ENCODE data around the gene KCNE1. TPM values are rescaled to one million over a fixed set of nuclear protein-coding genes. Genes with fewer than 3 reads are reported as not detected.
"Not testable (repeated sequence)": the region's sequence is repeated elsewhere in the genome, so short reads cannot be mapped to it uniquely, and the experiment has no call there.

Gene KCNE1
- total RNA-seq, 3 donors from 2014 or later = 0.32 to 1.4 (median 0.55) TPM

DNA sequence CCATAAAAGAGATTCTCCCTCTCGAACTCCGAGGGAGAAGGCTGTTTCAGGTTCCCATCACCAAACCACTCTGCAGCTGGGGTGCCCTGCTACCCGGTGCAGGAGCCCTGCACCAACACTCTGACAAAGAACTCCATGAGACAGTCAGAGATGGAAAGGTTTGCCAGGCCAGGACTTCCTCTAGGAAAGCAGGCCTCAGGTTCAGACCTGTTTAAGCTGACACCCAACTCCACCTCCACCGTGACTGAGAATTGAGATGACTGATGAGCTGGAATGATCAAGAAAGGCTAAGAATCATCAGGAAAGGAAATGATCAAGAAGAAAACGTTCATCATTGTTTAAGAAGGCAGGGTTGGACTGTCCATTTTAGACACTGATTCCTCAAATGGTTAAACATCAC is 46.2 kb upstream of the KCNE1 start:
- DNase-seq = no peak
- ATAC-seq = no peak
- TF ChIP-seq, protein P1, sequence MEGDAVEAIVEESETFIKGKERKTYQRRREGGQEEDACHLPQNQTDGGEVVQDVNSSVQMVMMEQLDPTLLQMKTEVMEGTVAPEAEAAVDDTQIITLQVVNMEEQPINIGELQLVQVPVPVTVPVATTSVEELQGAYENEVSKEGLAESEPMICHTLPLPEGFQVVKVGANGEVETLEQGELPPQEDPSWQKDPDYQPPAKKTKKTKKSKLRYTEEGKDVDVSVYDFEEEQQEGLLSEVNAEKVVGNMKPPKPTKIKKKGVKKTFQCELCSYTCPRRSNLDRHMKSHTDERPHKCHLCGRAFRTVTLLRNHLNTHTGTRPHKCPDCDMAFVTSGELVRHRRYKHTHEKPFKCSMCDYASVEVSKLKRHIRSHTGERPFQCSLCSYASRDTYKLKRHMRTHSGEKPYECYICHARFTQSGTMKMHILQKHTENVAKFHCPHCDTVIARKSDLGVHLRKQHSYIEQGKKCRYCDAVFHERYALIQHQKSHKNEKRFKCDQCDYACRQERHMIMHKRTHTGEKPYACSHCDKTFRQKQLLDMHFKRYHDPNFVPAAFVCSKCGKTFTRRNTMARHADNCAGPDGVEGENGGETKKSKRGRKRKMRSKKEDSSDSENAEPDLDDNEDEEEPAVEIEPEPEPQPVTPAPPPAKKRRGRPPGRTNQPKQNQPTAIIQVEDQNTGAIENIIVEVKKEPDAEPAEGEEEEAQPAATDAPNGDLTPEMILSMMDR (IDR thresholded peaks at IDR 0.05) = no peak
- intact Hi-C loops (cut with DNase I, micrococcal nuclease) = no loop called here
- H3K4me1 ChIP-seq (ENCODE audit: low read depth) = peaks cover 5% of the 10 kb centered on the region
- no peaks in the 10 kb centered on the region for H3K36me3 ChIP-seq (ENCODE audit: low read depth)
- no peak overlapping the region for H3K4me3 ChIP-seq
- no peaks in the 10 kb centered on the region for H3K9me3 ChIP-seq

DNA sequence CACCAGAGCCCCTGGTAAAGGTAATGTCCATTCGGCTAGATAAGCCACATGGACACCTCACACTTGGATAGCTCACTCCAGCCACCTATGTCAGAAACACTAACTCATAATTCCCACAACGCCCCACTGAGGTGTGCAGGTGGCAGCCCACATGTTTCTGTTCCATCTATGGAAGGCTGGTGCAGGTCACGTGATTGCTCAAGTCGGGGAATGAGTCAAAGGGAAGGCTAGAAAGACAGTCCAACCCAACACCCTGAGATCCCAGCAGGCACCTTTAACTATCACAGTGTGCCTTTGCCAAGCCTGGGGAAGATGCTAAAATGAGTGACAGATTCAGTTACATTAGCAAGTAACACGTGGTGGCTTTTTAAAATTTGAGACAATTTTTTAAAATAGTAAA is 45.3 kb upstream of the KCNE1 start:
- no peak for ATAC-seq
- TF ChIP-seq, protein P1 (IDR thresholded peaks at IDR 0.05) = no peak
- peaks cover 5% of the 10 kb centered on the region for H3K4me1 ChIP-seq (ENCODE audit: low read depth)
- no peaks in the 10 kb centered on the region for H3K36me3 ChIP-seq (ENCODE audit: low read depth)
- no peak overlapping the region for H3K4me3 ChIP-seq
- DNase-seq = no peak
- H3K9me3 ChIP-seq = no peaks in the 10 kb centered on the region
- intact Hi-C loops (cut with DNase I, micrococcal nuclease) = no loop called here

DNA sequence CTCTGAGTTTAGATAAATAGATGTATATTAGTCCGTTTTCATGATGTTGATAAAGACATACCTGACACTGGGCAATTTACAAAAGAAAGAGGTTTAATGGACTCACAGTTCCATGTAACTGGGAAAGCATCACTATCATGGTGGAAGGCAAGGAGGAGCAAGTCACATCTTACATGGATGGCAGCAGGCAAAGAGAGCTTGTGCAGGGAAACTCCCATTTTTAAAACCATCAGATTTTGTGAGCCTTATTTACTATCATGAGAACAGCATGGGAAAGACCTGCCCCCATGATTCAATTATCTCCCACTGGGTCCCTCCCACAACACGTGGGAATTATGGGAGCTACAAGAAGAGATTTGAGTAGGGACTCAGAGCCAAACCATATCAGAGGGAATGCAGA is 42.7 kb upstream of the KCNE1 start:
- H3K9me3 ChIP-seq; H3K4me3 ChIP-seq; H3K36me3 ChIP-seq (ENCODE audit: low read depth); intact Hi-C loops (cut with DNase I, micrococcal nuclease); ATAC-seq; H3K4me1 ChIP-seq (ENCODE audit: low read depth); DNase-seq: not testable (repeated sequence)

DNA sequence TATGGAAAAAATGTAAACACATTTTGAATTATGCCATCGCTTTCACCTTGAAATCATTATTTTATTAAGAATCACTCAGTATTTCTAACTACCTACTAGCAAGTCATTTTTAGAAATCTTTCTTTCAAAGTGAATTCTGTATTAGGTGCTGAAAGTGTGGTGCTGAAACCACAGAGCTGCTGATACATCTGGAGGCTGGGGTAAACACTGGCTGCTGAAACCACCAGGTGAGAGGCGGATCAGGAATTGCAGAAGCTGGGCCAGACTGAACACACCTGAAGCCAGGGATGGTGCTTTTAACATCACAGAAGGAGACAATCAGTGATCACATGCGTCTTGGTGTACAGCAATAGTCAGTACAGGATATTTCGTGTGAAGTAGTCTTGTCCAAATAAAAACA is 42.2 kb upstream of the KCNE1 start:
- no peak overlapping the region for H3K4me3 ChIP-seq
- intact Hi-C loops (cut with DNase I, micrococcal nuclease) = no loop called here
- H3K36me3 ChIP-seq (ENCODE audit: low read depth) = no peaks in the 10 kb centered on the region
- no peaks in the 10 kb centered on the region for H3K4me1 ChIP-seq (ENCODE audit: low read depth)
- DNase-seq = no peak
- H3K9me3 ChIP-seq = no peaks in the 10 kb centered on the region
- TF ChIP-seq, protein P1 (IDR thresholded peaks at IDR 0.05) = no peak
- ATAC-seq = no peak

DNA sequence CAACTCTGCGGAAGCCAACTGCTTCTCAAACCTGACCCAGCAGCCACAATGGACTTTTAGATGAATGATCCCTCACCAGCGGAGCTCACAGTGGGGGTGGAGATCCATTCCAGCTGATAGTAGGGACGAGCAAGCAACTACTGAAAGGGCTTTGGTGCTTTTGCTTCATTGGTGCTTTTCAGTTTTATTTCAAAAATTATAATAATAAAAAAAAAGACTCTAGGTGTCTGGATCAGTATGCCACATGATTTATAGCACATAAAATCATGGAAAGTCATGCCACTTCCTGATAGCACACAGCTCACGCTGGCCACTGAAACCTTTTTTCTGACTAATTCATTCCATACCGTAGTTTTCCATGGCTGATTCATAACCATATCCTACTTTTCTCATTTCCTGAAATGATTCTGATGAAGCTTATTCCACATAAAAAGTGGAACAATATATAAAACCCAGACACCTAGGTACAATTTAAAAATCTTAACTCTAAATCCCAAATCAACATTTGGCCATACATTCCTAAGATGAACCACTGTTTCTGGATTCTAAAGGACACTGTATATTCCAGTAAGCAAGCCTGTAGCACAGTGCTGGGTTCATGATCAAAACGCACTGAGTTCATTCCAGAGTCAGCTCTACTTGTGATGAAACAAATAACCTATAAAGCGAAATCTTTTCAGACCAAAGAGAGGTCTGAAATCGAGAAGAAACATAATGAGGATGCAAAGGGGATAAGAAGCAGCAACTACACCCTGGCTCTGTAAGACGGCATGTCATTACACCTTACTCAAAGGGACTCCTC is 41.3 kb upstream of the KCNE1 start:
- TF ChIP-seq, protein P1 (IDR thresholded peaks at IDR 0.05) = no peak
- DNase-seq (peak in 1 of 3 donors; percentile 45), ATAC-seq (peak; percentile 84)
- Histone ChIP-seq H3K4me1 (ENCODE audit: low read depth) (no peaks in the 10 kb centered on the region), H3K9me3 (no peaks in the 10 kb centered on the region), H3K36me3 (ENCODE audit: low read depth) (no peaks in the 10 kb centered on the region), H3K4me3 (no peak overlapping the region)
- intact Hi-C loops (cut with DNase I, micrococcal nuclease) = no loop called here

DNA sequence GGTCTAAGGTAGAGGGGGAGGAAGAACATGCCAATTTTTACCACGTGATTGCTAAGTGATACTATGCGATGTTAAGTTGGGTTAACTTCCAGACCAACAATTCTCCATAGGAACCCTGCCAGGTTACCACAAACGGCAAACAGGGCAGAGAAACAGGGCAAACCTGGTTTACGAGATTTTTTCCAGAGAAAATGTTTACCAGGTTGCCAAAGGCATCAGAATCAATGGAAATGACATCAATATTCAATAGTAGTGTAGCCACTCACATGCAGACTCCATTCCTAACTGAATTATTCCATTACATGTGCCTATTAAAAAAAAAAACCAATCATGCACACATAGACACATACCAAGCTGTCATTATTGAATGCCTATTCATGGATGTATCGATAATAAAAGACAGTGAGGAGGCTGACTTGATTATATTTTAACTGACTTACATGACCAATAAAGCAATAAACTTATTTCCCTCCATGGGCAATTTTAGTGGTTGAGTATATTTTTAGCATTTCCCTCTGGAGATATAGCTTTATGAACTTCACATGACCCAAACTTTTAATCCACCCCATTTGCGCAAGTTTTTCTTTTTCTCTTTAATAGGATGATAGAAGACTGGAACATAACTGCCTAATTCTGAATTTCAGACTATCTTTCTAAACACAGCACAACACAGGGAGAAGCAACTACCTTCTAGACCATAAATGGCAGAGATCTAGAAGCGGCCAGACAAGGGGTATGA is 40.5 kb upstream of the KCNE1 start:
- Histone ChIP-seq H3K36me3 (ENCODE audit: low read depth) (no peaks in the 10 kb centered on the region), H3K4me3 (no peak overlapping the region), H3K4me1 (ENCODE audit: low read depth) (no peaks in the 10 kb centered on the region), H3K9me3 (no peaks in the 10 kb centered on the region)
- TF ChIP-seq, protein P1 (IDR thresholded peaks at IDR 0.05) = no peak
- DNase-seq = peak in 1 of 3 donors; percentile 64
- peak; percentile 74 for ATAC-seq
- intact Hi-C loops (cut with DNase I, micrococcal nuclease) = no loop called here

Data from mucosa of descending colon (tissue), 3 donors.